Activated gamma-delta T cell treated with Interleukin-2 at 50 U/mL for 16 hours (primary cell): ENCODE measurements around the gene CENPP.

ENCODE experiments used
- DNase-seq: peaks from one replicate; pipeline ENCODE4 v3.0.0-alpha.2; 2020

CENPP gene

GRCh38 chr9:92513349-92513748 lies 187.6 kb downstream of the CENPP start:
- DNase-seq = no peak

- no peak for DNase-seq
Observed at GRCh38 chr9:92514635-92515034, 188.9 kb downstream of the CENPP start.

GRCh38 chr9:92516521-92516920 lies 190.8 kb downstream of the CENPP start:
- no peak for DNase-seq

GRCh38 chr9:92517046-92517445 lies 191.3 kb downstream of the CENPP start:
- no peak for DNase-seq

GRCh38 chr9:92518199-92518598 lies 192.4 kb downstream of the CENPP start:
- DNase-seq = no peak

- no peak for DNase-seq
Observed at GRCh38 chr9:92520837-92521236, 195.1 kb downstream of the CENPP start.

- DNase-seq = no peak
Observed at GRCh38 chr9:92522983-92523970, 197.5 kb downstream of the CENPP start.

- no peak for DNase-seq
Observed at GRCh38 chr9:92524881-92525280, 199.1 kb downstream of the CENPP start.

- DNase-seq = no peak
Observed at GRCh38 chr9:92525306-92525705, 199.6 kb downstream of the CENPP start.

- DNase-seq = no peak
Observed at GRCh38 chr9:92527291-92527828, 201.6 kb downstream of the CENPP start.

GRCh38 chr9:92527832-92528521 lies 202.2 kb downstream of the CENPP start:
- DNase-seq = no peak

GRCh38 chr9:92528522-92528849 lies 202.7 kb downstream of the CENPP start:
- no peak for DNase-seq

- no peak for DNase-seq
Observed at GRCh38 chr9:92529124-92529523, 203.4 kb downstream of the CENPP start.

- DNase-seq = no peak
Observed at GRCh38 chr9:92530893-92531292, 205.1 kb downstream of the CENPP start.

- no peak for DNase-seq
Observed at GRCh38 chr9:92534204-92534603, 208.5 kb downstream of the CENPP start.

- DNase-seq = no peak
Observed at GRCh38 chr9:92534674-92535073, 208.9 kb downstream of the CENPP start.

GRCh38 chr9:92535940-92536850 lies 210.4 kb downstream of the CENPP start, which contains the start of gene ECM2:
Gene ECM2 (minus strand): TSS chr9:92535990. CDS start chr9:92522866, 13,124 bp downstream.
- no peak for DNase-seq

- DNase-seq = no peak
Observed at GRCh38 chr9:92538541-92538940, 212.8 kb downstream of the CENPP start.

GRCh38 chr9:92543972-92544371 lies 218.2 kb downstream of the CENPP start:
- no peak for DNase-seq

- DNase-seq = no peak
Observed at GRCh38 chr9:92545002-92545510, 219.3 kb downstream of the CENPP start.

- DNase-seq = no peak
Observed at GRCh38 chr9:92547356-92547755, 221.6 kb downstream of the CENPP start.

- no peak for DNase-seq
Observed at GRCh38 chr9:92550765-92551164, 225.0 kb downstream of the CENPP start.
